Breast epithelium (tissue), 4 donors: Measurements from ENCODE around the gene JPH3. TPM values are rescaled to one million over a fixed set of nuclear protein-coding genes. Genes with fewer than 3 reads are reported as not detected.

Experiments used
- DNase-seq, 2 donors: peaks; one replicate each; pipeline ENCODE4 v3.0.0-alpha.2; 2019; ENCODE audit warnings: low spot score in 2 of 2
- H3K27ac ChIP-seq, 2 donors: fragments of 200-600 bp; sonication (generic) in 1 of 2; one replicate each; pipeline ENCODE4 v1.5.1; 2016 to 2019; ENCODE audit warnings: mild to moderate bottlenecking in 1 of 2
- H3K27me3 ChIP-seq, 2 donors: fragments of 200-600 bp; sonication (generic) in 1 of 2; one replicate each; pipeline versions ENCODE4 v1.5.1 to v1.6.0; 2017 to 2019; ENCODE audit warnings: control low read depth in 1 of 2, mild to moderate bottlenecking in 1 of 2
- H3K36me3 ChIP-seq: fragments of 200-600 bp; one replicate; pipeline ENCODE4 v1.5.1; 2019
- H3K4me1 ChIP-seq, 2 donors: fragments of 200-600 bp; sonication (generic); one replicate each; pipeline ENCODE4 v1.5.1; 2016 to 2019; ENCODE audit warnings: control low read depth in 1 of 2
- H3K4me3 ChIP-seq, 3 donors: fragments of 200-600 bp; sonication (generic); 1 replicate in 2 of 3; 2 replicates in 1 of 3; pipeline ENCODE4 v1.5.1; 2016 to 2019; ENCODE audit warnings: mild to moderate bottlenecking in 3 of 3, moderate library complexity in 2 of 3
- H3K9me3 ChIP-seq, 2 donors: fragments of 200-600 bp; sonication (generic) in 1 of 2; one replicate each; pipeline ENCODE4 v1.5.1; 2016 to 2019; ENCODE audit warnings: control low read depth in 1 of 2
- CTCF ChIP-seq, 3 donors: fragments of 450-650 bp; IDR thresholded peaks; one replicate each; pipeline ENCODE4 v1.5.1; 2016 to 2017; ENCODE audit warnings: antibody characterized with exemption in 3 of 3, mild to moderate bottlenecking in 3 of 3, moderate library complexity in 3 of 3
- POLR2A ChIP-seq: fragments of 450-650 bp; IDR thresholded peaks from one replicate; pipeline ENCODE4 v1.6.1; 2016; ENCODE audit warnings: antibody characterized with exemption, mild to moderate bottlenecking, moderate library complexity
- POLR2AphosphoS5 ChIP-seq, 3 donors: sonication (generic); formaldehyde crosslinking; IDR thresholded peaks; one replicate each; pipeline ENCODE4 v1.6.1; 2017; ENCODE audit warnings: antibody characterized with exemption in 3 of 3
- intact Hi-C: fragments of 100-400 bp; cut with DNase I; formaldehyde crosslinking; loops from one replicate; pipeline ENCODE4 v1.15.1; 2023; ENCODE audit warnings: low total_unique reads
- total RNA-seq, 3 donors: library from RNA; depleted of rRNA; stranded (reverse); fragments of >200 nt; gene quantifications; one replicate each; pipeline ENCODE4 v1.1.0, GENCODE V29; 2016

Gene JPH3
- total RNA-seq, 3 donors from 2014 or later, result 0.33 TPM; not detected in 2

GRCh38 chr16:87561200-87562105 lies 40.9 kb upstream of the JPH3 start:
- Histone ChIP-seq H3K4me3 (no peak overlapping the region), H3K36me3 (no peaks in the 10 kb centered on the region), H3K27me3 (no peaks in the 10 kb centered on the region), H3K4me1 (no peaks in the 10 kb centered on the region), H3K9me3 (peaks cover 0 to 8% of the 10 kb centered on the region in 2 donors), H3K27ac (no peak overlapping the region)
- intact Hi-C loops, result no loop called here
- TF ChIP-seq POLR2AphosphoS5 (IDR thresholded peaks at IDR 0.05), result no peak
- no peak for TF ChIP-seq CTCF (IDR thresholded peaks at IDR 0.05)
- TF ChIP-seq POLR2A, result no peak
- no peak for DNase-seq

GRCh38 chr16:87562201-87562600 lies 40.1 kb upstream of the JPH3 start:
- H3K4me3 ChIP-seq, result no peak overlapping the region
- peaks cover 0 to 8% of the 10 kb centered on the region in 2 donors for H3K9me3 ChIP-seq
- no peaks in the 10 kb centered on the region for H3K27me3 ChIP-seq
- H3K27ac ChIP-seq, result no peak overlapping the region
- no peaks in the 10 kb centered on the region for H3K36me3 ChIP-seq
- DNase-seq, result no peak
- TF ChIP-seq POLR2AphosphoS5 (IDR thresholded peaks at IDR 0.05), result no peak
- TF ChIP-seq CTCF (IDR thresholded peaks at IDR 0.05), result no peak
- TF ChIP-seq POLR2A, result no peak
- intact Hi-C loops, result no loop called here
- H3K4me1 ChIP-seq, result no peaks in the 10 kb centered on the region

- H3K27ac ChIP-seq, result no peak overlapping the region
- intact Hi-C loops, result no loop called here
Measured at GRCh38 chr16:87563022-87563421, 39.3 kb upstream of the JPH3 start.

GRCh38 chr16:87563714-87564523 lies 38.4 kb upstream of the JPH3 start:
- H3K36me3 ChIP-seq, result no peaks in the 10 kb centered on the region
- no peak for DNase-seq
- H3K27ac ChIP-seq, result no peak overlapping the region
- H3K9me3 ChIP-seq, result peaks cover 0 to 8% of the 10 kb centered on the region in 2 donors
- TF ChIP-seq CTCF (IDR thresholded peaks at IDR 0.05), result no peak
- TF ChIP-seq POLR2AphosphoS5 (IDR thresholded peaks at IDR 0.05), result no peak
- no peak for TF ChIP-seq POLR2A
- H3K27me3 ChIP-seq, result no peaks in the 10 kb centered on the region
- H3K4me1 ChIP-seq, result no peaks in the 10 kb centered on the region
- H3K4me3 ChIP-seq, result no peak overlapping the region
- intact Hi-C loops, result no loop called here

More at GRCh38 chr16:87563022-87563421, 39.3 kb upstream of the JPH3 start:
- Histone ChIP-seq H3K9me3 (peaks cover 0 to 8% of the 10 kb centered on the region in 2 donors), H3K36me3 (no peaks in the 10 kb centered on the region), H3K4me3 (no peak overlapping the region), H3K4me1 (no peaks in the 10 kb centered on the region), H3K27me3 (no peaks in the 10 kb centered on the region)
- TF ChIP-seq CTCF (IDR thresholded peaks at IDR 0.05), result no peak
- TF ChIP-seq POLR2AphosphoS5 (IDR thresholded peaks at IDR 0.05), result no peak
- no peak for TF ChIP-seq POLR2A
- DNase-seq, result no peak

- Histone ChIP-seq H3K4me3 (no peak overlapping the region), H3K36me3 (no peaks in the 10 kb centered on the region), H3K4me1 (no peaks in the 10 kb centered on the region), H3K27me3 (no peaks in the 10 kb centered on the region), H3K27ac (no peak overlapping the region), H3K9me3 (peaks cover 0 to 8% of the 10 kb centered on the region in 2 donors)
- DNase-seq, result no peak
- TF ChIP-seq POLR2A, result no peak
- no peak for TF ChIP-seq POLR2AphosphoS5 (IDR thresholded peaks at IDR 0.05)
- no peak for TF ChIP-seq CTCF (IDR thresholded peaks at IDR 0.05)
- intact Hi-C loops, result no loop called here
Measured at GRCh38 chr16:87564524-87564778, 37.9 kb upstream of the JPH3 start.
